GM18505 (cell line): ENCODE results near the gene PRX.
"Not testable (repeated sequence)": the region's sequence is repeated elsewhere in the genome, so short reads cannot be mapped to it uniquely, and the experiment has no call there.

ENCODE experiments used
- ATAC-seq: cut with Tn5 transposase; IDR thresholded peaks from one replicate; pipeline ENCODE4 v1.9.1; 2021; ENCODE audit not compliant: unreplicated experiment
- POLR2A ChIP-seq: IDR thresholded peaks from 4 replicates; pipeline ENCODE4 v1.6.1; 2011; ENCODE audit warnings: borderline replicate concordance; ENCODE audit not compliant: insufficient read depth, insufficient read length; ENCODE audit errors: extremely low read depth

Gene PRX

GRCh38 chr19:40413291-40413845 lies at the start of gene PRX:
TSS of gene PRX (minus strand) at chr19:40413378. CDS start at chr19:40407932, 5,446 bp downstream.
- TF ChIP-seq POLR2A, result no peak
- no peak for ATAC-seq

GRCh38 chr19:40461669-40462221 lies 48.6 kb upstream of the PRX start:
- no peak for TF ChIP-seq POLR2A
- ATAC-seq, result no peak

GRCh38 chr19:40460185-40460584 lies 47.0 kb upstream of the PRX start:
- TF ChIP-seq POLR2A, result no peak
- no peak for ATAC-seq

- ATAC-seq, result no peak
- no peak for TF ChIP-seq POLR2A
These were observed 45.4 kb upstream of the PRX start for GRCh38 chr19:40458597-40458974.

- ATAC-seq, result no peak
- TF ChIP-seq POLR2A, result no peak
These were observed 44.9 kb upstream of the PRX start for GRCh38 chr19:40457953-40458596.

- TF ChIP-seq POLR2A, result no peak
- no peak for ATAC-seq
These were observed 43.9 kb upstream of the PRX start for GRCh38 chr19:40457048-40457447.

GRCh38 chr19:40453943-40454342 lies 40.8 kb upstream of the PRX start:
- ATAC-seq, result not testable (repeated sequence)

- no peak for ATAC-seq
- TF ChIP-seq POLR2A, result no peak
These were observed 40.1 kb upstream of the PRX start for GRCh38 chr19:40453151-40453735.

GRCh38 chr19:40452016-40452415 lies 38.8 kb upstream of the PRX start:
- TF ChIP-seq POLR2A, result no peak
- no peak for ATAC-seq

- ATAC-seq, result no peak
- TF ChIP-seq POLR2A, result no peak
These were observed 37.5 kb upstream of the PRX start for GRCh38 chr19:40450664-40451063.

- TF ChIP-seq POLR2A, result no peak
- no peak for ATAC-seq
These were observed 36.3 kb upstream of the PRX start for GRCh38 chr19:40449506-40449905.

GRCh38 chr19:40446263-40446784 lies 33.1 kb upstream of the PRX start:
- TF ChIP-seq POLR2A, result no peak
- ATAC-seq, result no peak

- ATAC-seq, result no peak
- TF ChIP-seq POLR2A, result no peak
These were observed 32.6 kb upstream of the PRX start for GRCh38 chr19:40445780-40446262.

- TF ChIP-seq POLR2A, result no peak
- ATAC-seq, result no peak
These were observed 31.7 kb upstream of the PRX start for GRCh38 chr19:40444825-40445312.
